ENCODE results near the gene ADORA1.
A peak's percentile ranks its signal among the peaks of the same experiment; 100 is the strongest.

ADORA1 gene

GRCh38 chr1:203147376-203147775, 19.9 kb downstream of the ADORA1 start:
- no peak for TF ChIP-seq CTCF (IDR thresholded peaks at IDR 0.05; ENCODE audit: low read depth, low read length)
- Histone ChIP-seq H3K27me3 (no peaks in the 10 kb centered on the region), H3K9me3 (no peaks in the 10 kb centered on the region), H3K36me3 (no peaks in the 10 kb centered on the region), H3K4me3 (ENCODE audit: low read depth, low read length) (no peak overlapping the region), H3K4me1 (peaks cover 52% of the 10 kb centered on the region)
- DNase-seq = no peak

- Histone ChIP-seq H3K27me3 (no peaks in the 10 kb centered on the region), H3K4me1 (peaks cover 51% of the 10 kb centered on the region), H3K9me3 (no peaks in the 10 kb centered on the region), H3K4me3 (ENCODE audit: low read depth, low read length) (no peak overlapping the region), H3K36me3 (no peaks in the 10 kb centered on the region)
- peak; percentile 53 for TF ChIP-seq CTCF (IDR thresholded peaks at IDR 0.05; ENCODE audit: low read depth, low read length)
- no peak for DNase-seq
Observed at GRCh38 chr1:203148127-203148526, 20.6 kb downstream of the ADORA1 start.

GRCh38 chr1:203148579-203148978, 21.1 kb downstream of the ADORA1 start:
- TF ChIP-seq CTCF (IDR thresholded peaks at IDR 0.05; ENCODE audit: low read depth, low read length) = no peak

GRCh38 chr1:203149188-203149840, 21.8 kb downstream of the ADORA1 start:
- TF ChIP-seq CTCF (IDR thresholded peaks at IDR 0.05; ENCODE audit: low read depth, low read length) = no peak
- H3K4me1 ChIP-seq = peaks cover 58% of the 10 kb centered on the region
- H3K4me3 ChIP-seq (ENCODE audit: low read depth, low read length) = no peak overlapping the region
- no peaks in the 10 kb centered on the region for H3K9me3 ChIP-seq
- peak; percentile 65 for DNase-seq
- no peaks in the 10 kb centered on the region for H3K27me3 ChIP-seq
- no peaks in the 10 kb centered on the region for H3K36me3 ChIP-seq

More at GRCh38 chr1:203148579-203148978, 21.1 kb downstream of the ADORA1 start:
- Histone ChIP-seq H3K27me3 (no peaks in the 10 kb centered on the region), H3K9me3 (no peaks in the 10 kb centered on the region), H3K4me3 (ENCODE audit: low read depth, low read length) (no peak overlapping the region), H3K36me3 (no peaks in the 10 kb centered on the region), H3K4me1 (peaks cover 51% of the 10 kb centered on the region)
- no peak for DNase-seq

GRCh38 chr1:203150511-203151297, 23.2 kb downstream of the ADORA1 start:
- H3K27me3 ChIP-seq = no peaks in the 10 kb centered on the region
- no peak for TF ChIP-seq CTCF (IDR thresholded peaks at IDR 0.05; ENCODE audit: low read depth, low read length)
- H3K9me3 ChIP-seq = no peaks in the 10 kb centered on the region
- peaks cover 67% of the 10 kb centered on the region for H3K4me1 ChIP-seq
- H3K36me3 ChIP-seq = no peaks in the 10 kb centered on the region
- H3K4me3 ChIP-seq (ENCODE audit: low read depth, low read length) = no peak overlapping the region
- DNase-seq = no peak

All from BE2C (cell line).